Esophagus squamous epithelium (tissue), 5 donors: ENCODE measurements around the gene APOBEC3H. TPM values are rescaled to one million over a fixed set of nuclear protein-coding genes. Genes with fewer than 3 reads are reported as not detected.

Experiments
- DNase-seq: peaks from one replicate; lab custom pipeline; 2025; lab: John Stamatoyannopoulos, UW
- H3K27ac ChIP-seq, 4 donors: fragments of 200-600 bp; sonication (generic); one replicate each; pipeline ENCODE4 v1.5.1; 2016 to 2019; ENCODE audit warnings: mild to moderate bottlenecking in 1 of 4
- H3K27me3 ChIP-seq, 4 donors: fragments of 200-600 bp; sonication (generic); 1 replicate in 3 of 4; 2 replicates in 1 of 4; pipeline versions ENCODE4 v1.5.1 to v1.6.0; 2017 to 2021; ENCODE audit warnings: antibody characterized with exemption in 1 of 4
- H3K36me3 ChIP-seq, 3 donors: fragments of 200-600 bp; sonication (generic); one replicate each; pipeline ENCODE4 v1.5.1; 2016 to 2019
- H3K4me1 ChIP-seq, 3 donors: fragments of 200-600 bp; sonication (generic); one replicate each; pipeline ENCODE4 v1.5.1; 2017 to 2019
- H3K4me3 ChIP-seq, 4 donors: fragments of 200-600 bp; sonication (generic); 1 replicate in 3 of 4; 2 replicates in 1 of 4; pipeline ENCODE4 v1.5.1; 2016 to 2019; ENCODE audit warnings: mild to moderate bottlenecking in 2 of 4, moderate library complexity in 1 of 4
- H3K9me3 ChIP-seq, 3 donors: fragments of 200-600 bp; sonication (generic); one replicate each; pipeline ENCODE4 v1.5.1; 2016 to 2019
- POLR2A ChIP-seq, 4 donors: fragments of 450-650 bp; IDR thresholded peaks; one replicate each; pipeline ENCODE4 v1.6.1; 2017; ENCODE audit warnings: antibody characterized with exemption in 4 of 4, mild to moderate bottlenecking in 4 of 4, moderate library complexity in 3 of 4
- WGBS, 2 donors: methylation state at CpG; one replicate each; pipeline ENCODE4 v1.1.5; 2018; 5-methylcytosine and 5-hydroxymethylcytosine counted together
- intact Hi-C: fragments of 100-400 bp; cut with DNase I; formaldehyde crosslinking; loops from one replicate; pipeline ENCODE4 v1.15.0; 2022
- total RNA-seq, 4 donors: library from RNA; depleted of rRNA; stranded (reverse); fragments of >200 nt; gene quantifications; one replicate each; pipeline ENCODE4 v1.1.0, GENCODE V29; 2016
- TF ChIP-seq, protein P1 (sequence below), 6 experiments: fragments of 450-650 bp in 4 of 6; fragments of 200-600 bp in 2 of 6; sonication (generic) in 2 of 6; IDR thresholded peaks; one replicate each; pipeline ENCODE4 v1.5.1; 2016 to 2019; ENCODE audit warnings: antibody characterized with exemption in 6 of 6, mild to moderate bottlenecking in 4 of 6, moderate library complexity in 4 of 6
- donor health status: DM: yes; HTN: yes; CAD: no.

The APOBEC3H gene
- total RNA-seq, 4 donors from 2014 or later = 0.92 to 0.95 TPM; not detected in 2

DNA sequence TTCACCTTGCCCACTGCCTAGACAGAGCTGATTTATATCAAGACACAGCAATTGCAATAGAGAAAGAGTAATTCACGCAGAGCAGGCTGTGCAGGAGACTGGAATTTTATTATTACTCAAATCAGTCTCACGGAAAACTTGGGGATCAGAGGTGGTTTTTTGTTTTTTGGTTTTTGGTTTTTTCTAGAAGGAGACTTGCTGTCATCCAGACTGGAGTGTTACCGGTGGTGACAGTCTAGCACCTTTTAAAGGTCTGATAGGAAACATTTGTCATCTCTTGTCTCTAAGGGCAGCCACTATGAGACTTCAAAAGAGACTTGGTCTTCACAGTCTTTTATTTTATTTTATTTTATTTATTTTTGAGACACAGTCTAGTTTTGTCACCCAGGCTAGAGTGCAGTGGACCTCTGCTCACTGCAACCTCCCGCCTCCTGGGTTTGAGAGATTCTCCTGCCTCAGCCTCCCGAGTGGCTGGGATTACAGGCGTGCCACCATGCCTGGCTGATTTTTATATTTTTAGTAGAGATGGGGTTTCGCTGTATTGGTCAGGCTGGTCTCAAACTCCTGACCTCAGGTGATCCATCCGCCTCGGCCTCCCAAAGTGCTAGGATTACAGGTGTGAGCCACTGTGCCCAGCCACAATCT, 19.1 kb downstream of the APOBEC3H start:
- intact Hi-C loops = no loop called here
- 79 to 80% methylated on average over 9 of the region's 9 CpGs for whole genome bisulfite sequencing, 2 donors
- Histone ChIP-seq H3K9me3 (no peaks in the 10 kb centered on the region), H3K4me1 (peaks cover 0 to 17% (median 0%) of the 10 kb centered on the region in 3 donors), H3K36me3 (no peaks in the 10 kb centered on the region), H3K27me3 (peaks cover 0 to 19% (median 0%) of the 10 kb centered on the region in 4 donors), H3K4me3 (no peak overlapping the region), H3K27ac (no peak overlapping the region)
- no peak for TF ChIP-seq POLR2A (IDR thresholded peaks at IDR 0.05)
- TF ChIP-seq, protein P1, sequence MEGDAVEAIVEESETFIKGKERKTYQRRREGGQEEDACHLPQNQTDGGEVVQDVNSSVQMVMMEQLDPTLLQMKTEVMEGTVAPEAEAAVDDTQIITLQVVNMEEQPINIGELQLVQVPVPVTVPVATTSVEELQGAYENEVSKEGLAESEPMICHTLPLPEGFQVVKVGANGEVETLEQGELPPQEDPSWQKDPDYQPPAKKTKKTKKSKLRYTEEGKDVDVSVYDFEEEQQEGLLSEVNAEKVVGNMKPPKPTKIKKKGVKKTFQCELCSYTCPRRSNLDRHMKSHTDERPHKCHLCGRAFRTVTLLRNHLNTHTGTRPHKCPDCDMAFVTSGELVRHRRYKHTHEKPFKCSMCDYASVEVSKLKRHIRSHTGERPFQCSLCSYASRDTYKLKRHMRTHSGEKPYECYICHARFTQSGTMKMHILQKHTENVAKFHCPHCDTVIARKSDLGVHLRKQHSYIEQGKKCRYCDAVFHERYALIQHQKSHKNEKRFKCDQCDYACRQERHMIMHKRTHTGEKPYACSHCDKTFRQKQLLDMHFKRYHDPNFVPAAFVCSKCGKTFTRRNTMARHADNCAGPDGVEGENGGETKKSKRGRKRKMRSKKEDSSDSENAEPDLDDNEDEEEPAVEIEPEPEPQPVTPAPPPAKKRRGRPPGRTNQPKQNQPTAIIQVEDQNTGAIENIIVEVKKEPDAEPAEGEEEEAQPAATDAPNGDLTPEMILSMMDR (IDR thresholded peaks at IDR 0.05) = no peak
- DNase-seq = no peak

DNA sequence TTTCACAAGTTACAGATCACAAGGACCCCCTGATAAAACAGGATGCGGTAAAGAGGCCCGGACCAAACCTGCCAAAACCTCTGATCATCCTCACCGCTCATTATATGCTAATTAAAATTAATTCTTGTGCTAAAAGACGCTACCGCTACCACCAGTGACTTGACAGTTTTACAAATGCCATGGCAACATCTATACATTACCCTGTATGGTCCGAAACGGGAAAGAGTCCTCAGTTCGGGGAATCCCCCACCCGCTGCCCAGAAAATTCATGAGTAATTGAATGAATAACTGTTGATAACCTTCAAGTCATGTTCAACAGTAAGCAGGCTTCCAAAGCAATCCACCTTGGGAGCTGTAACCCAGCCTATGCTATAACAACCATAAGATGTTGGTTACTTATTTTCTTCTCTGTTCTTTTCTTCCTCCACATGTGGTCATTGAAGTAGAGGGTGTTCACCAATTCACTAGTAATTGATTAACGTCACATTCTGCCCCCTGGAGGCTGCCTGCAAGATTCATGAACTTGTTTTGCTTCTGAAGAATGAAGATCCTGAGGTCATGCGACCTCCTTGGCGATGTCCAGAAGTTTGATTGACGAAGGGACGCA, 20.6 kb downstream of the APOBEC3H start:
- Histone ChIP-seq H3K4me3 (no peak overlapping the region), H3K36me3 (no peaks in the 10 kb centered on the region), H3K27me3 (peaks cover 0 to 19% (median 0%) of the 10 kb centered on the region in 4 donors), H3K4me1 (peaks cover 0 to 10% (median 0%) of the 10 kb centered on the region in 3 donors), H3K9me3 (no peaks in the 10 kb centered on the region), H3K27ac (no peak overlapping the region)
- 41 to 42% methylated on average over 10 to 14 of the region's 14 CpGs for WGBS, 2 donors
- no peak for DNase-seq
- TF ChIP-seq, protein P1 (IDR thresholded peaks at IDR 0.05) = peak in 5 of 6 experiments; percentile 42 to 60 (median 57)
- no peak for TF ChIP-seq POLR2A (IDR thresholded peaks at IDR 0.05)
- intact Hi-C loops = no loop called here

DNA sequence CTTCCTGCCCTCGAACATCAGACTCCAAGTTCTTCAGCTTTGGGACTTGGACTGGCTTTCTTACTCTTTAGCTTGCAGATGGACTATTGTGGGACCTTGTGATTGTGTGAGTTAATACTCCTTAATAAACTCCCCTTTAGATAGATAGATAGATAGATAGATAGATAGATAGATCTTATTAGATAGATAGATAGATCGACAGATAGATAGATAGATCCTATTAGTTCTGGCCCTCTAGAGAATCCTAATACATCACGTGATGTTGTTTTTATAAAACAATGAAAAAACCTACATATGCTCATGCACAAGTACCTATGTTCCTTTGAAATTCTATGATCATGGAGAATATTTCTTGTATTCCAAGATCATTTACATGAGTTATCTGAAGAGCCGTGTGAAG, 23.9 kb downstream of the APOBEC3H start:
- H3K9me3 ChIP-seq = no peaks in the 10 kb centered on the region
- no peak for TF ChIP-seq POLR2A (IDR thresholded peaks at IDR 0.05)
- TF ChIP-seq, protein P1 (IDR thresholded peaks at IDR 0.05) = no peak
- H3K4me3 ChIP-seq = no peak overlapping the region
- H3K27me3 ChIP-seq = peaks cover 0 to 18% (median 0%) of the 10 kb centered on the region in 4 donors
- DNase-seq = no peak
- H3K4me1 ChIP-seq = peaks cover 0 to 12% (median 0%) of the 10 kb centered on the region in 3 donors
- intact Hi-C loops = loop anchor here (5.0 to 10.0 kb wide), 2 partner anchors 114 to 256 kb away; no protein-coding TSS in a partner anchor
- 85 to 87% methylated on average over 4 of the region's 4 CpGs for WGBS, 2 donors
- H3K36me3 ChIP-seq = no peaks in the 10 kb centered on the region
- H3K27ac ChIP-seq = no peak overlapping the region

DNA sequence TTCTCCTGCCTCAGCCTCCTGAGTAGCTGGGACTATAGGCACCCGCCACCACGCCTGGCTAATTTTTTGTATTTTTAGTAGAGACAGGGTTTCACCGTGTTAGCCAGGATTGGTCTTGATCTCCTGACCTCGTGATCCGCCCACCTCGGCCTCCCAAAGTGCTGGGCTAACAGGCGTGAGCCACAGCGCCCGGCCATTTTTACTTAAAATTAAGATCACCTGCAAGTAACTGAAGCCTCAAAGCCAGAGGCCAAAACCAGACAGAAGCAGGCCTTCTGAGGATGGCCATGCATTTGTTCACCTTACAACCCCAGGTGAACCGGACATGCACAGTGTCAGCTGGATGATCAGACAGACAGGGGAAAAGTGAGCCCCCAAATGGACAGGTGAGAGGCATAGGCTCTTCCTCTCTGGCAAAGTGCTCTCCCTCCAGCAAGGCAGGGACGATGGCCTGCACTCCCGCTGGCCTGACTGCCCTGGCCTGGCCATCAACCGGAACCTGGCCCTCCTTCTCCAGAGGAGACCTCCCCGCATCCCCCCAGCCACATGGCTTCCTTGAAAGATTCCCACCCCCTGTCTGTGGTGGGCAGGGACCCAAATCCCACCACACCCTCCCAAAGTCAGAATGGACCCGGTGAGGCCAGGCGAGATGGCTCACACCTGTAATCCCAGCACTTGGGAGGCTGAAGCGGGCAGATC, 25.9 kb downstream of the APOBEC3H start:
- Histone ChIP-seq H3K27ac (no peak overlapping the region), H3K27me3 (peaks cover 0 to 8% (median 0%) of the 10 kb centered on the region in 4 donors), H3K4me1 (peaks cover 0 to 8% (median 0%) of the 10 kb centered on the region in 3 donors), H3K9me3 (no peaks in the 10 kb centered on the region), H3K36me3 (no peaks in the 10 kb centered on the region), H3K4me3 (no peak overlapping the region)
- TF ChIP-seq POLR2A (IDR thresholded peaks at IDR 0.05) = no peak
- TF ChIP-seq, protein P1 (IDR thresholded peaks at IDR 0.05) = no peak
- WGBS, 2 donors = 85 to 88% methylated on average over 8 to 12 of the region's 17 CpGs
- intact Hi-C loops = loop anchor here (5.0 to 10.0 kb wide), 2 partner anchors 116 to 258 kb away; no protein-coding TSS in a partner anchor
- no peak for DNase-seq
